ENCODE measurements around the gene SAP30L. TPM values are rescaled to one million over a fixed set of nuclear protein-coding genes. Genes with fewer than 3 reads are reported as not detected.

SAP30L gene
- total and polyA plus RNA-seq, 8 donors = 12.4 to 22.1 (median 13.8) TPM

DNA sequence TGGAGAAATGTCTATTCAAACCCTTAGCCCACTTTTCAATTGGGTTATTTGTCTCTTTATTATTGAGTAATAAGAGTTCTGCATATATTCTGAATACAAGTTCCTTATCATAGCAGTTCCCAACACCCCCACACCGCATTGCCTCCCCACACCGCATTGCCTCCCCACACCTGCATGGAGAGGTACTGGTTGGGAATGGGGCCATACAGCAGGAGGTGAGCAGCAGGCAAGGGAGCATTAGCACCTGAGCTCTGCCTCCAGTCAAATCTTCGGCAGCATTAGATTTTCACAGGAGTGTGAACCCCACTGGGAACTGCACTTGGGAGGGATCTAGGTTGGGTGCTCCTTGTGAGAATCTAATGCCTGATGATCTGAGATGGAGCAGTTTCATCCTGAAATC lies 10.6 kb upstream of the SAP30L start:
- 98 to 100% methylated on average over 3 of the region's 3 CpGs for WGBS, 2 donors
- H3K36me3 ChIP-seq = peaks cover 0 to 9% (median 0%) of the 10 kb centered on the region in 3 donors
- no peak for TF ChIP-seq CTCF (IDR thresholded peaks at IDR 0.05)
- no peaks in the 10 kb centered on the region for H3K27me3 ChIP-seq
- no peak overlapping the region for H3K27ac ChIP-seq
- DNase-seq (no peak), FAIRE-seq (no peak), ATAC-seq (no peak)
- intact Hi-C loops (cut with DNase I) = no loop called here
- no peaks in the 10 kb centered on the region for H3K4me1 ChIP-seq
- no peaks in the 10 kb centered on the region for H3K9me3 ChIP-seq
- no peak overlapping the region for H3K4me3 ChIP-seq

GRCh38 chr5:154437281-154437965 lies 8.4 kb upstream of the SAP30L start:
- no peak overlapping the region for H3K27ac ChIP-seq
- TF ChIP-seq CTCF (IDR thresholded peaks at IDR 0.05) = no peak
- no peak for FAIRE-seq
- H3K27me3 ChIP-seq = no peaks in the 10 kb centered on the region
- H3K9me3 ChIP-seq = no peaks in the 10 kb centered on the region
- DNase-seq = no peak
- H3K36me3 ChIP-seq = peaks cover 0 to 12% (median 0%) of the 10 kb centered on the region in 3 donors
- H3K4me1 ChIP-seq = no peaks in the 10 kb centered on the region
- 90 to 95% methylated on average over 5 of the region's 5 CpGs for WGBS, 2 donors
- ATAC-seq = no peak
- intact Hi-C loops (cut with DNase I) = no loop called here
- no peak overlapping the region for H3K4me3 ChIP-seq

DNA sequence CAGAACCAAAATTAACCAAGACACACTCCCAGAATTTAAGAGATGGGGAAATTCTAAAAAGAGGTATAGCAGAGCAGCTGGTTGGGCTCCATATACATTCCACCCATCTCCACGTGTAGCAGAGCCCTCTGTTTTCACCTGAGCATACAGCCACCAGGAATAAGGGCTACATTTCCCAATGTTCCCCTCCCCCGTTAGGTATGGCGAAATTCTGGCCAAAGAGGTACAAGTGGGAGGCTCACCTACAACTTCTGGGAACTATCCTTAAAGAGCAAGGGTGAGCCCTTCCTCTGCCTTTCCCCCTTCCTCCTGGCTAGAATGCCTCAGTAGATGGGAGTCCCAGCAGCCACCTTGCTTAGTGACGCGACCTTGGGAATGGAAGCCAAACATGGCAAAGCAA lies 5.3 kb upstream of the SAP30L start:
- no peak for DNase-seq
- H3K4me1 ChIP-seq = no peaks in the 10 kb centered on the region

GRCh38 chr5:154442801-154443200 lies 3.0 kb upstream of the SAP30L start:
- 86 to 89% methylated on average over 1 of the region's 1 CpG for WGBS, 2 donors
- intact Hi-C loops (cut with DNase I) = no loop called here
- no peak for TF ChIP-seq CTCF (IDR thresholded peaks at IDR 0.05)

More for the DNA sequence above, 5.3 kb upstream of the SAP30L start:
- no peaks in the 10 kb centered on the region for H3K27me3 ChIP-seq
- no peaks in the 10 kb centered on the region for H3K9me3 ChIP-seq
- peaks cover 0 to 12% (median 0%) of the 10 kb centered on the region in 3 donors for H3K36me3 ChIP-seq
- WGBS, 2 donors = 90% methylated on average over 5 of the region's 5 CpGs
- FAIRE-seq = no peak
- ATAC-seq = no peak
- TF ChIP-seq CTCF (IDR thresholded peaks at IDR 0.05) = no peak
- no peak overlapping the region for H3K27ac ChIP-seq
- intact Hi-C loops (cut with DNase I) = no loop called here
- no peak overlapping the region for H3K4me3 ChIP-seq

More at GRCh38 chr5:154442801-154443200, 3.0 kb upstream of the SAP30L start:
- Histone ChIP-seq H3K27me3 (no peaks in the 10 kb centered on the region), H3K4me1 (peaks cover 3 to 11% (median 4%) of the 10 kb centered on the region in 3 donors), H3K9me3 (no peaks in the 10 kb centered on the region), H3K4me3 (no peak overlapping the region), H3K36me3 (peaks cover 0 to 12% (median 0%) of the 10 kb centered on the region in 3 donors), H3K27ac (no peak overlapping the region)
- no peak for FAIRE-seq
- no peak for DNase-seq
- ATAC-seq = no peak
